HepG2 (cell line): Measurements from ENCODE around the gene C22orf15. TPM values are rescaled to one million over a fixed set of nuclear protein-coding genes. Genes with fewer than 3 reads are reported as not detected.

Source experiments
- ATAC-seq: fragments of 200-7000 bp; cut with Tn5 transposase; 3 replicates; pipeline ENCODE4 v1.9.1; 2020; ENCODE audit warnings: mild to moderate bottlenecking, moderate library complexity
- BruUV-seq: library from RNA; stranded (reverse); fragments of 400-500 nt; replicated peaks from 2 replicates; lab custom pipeline; 2021; lab: Mats Ljungman, UMichigan
- CTCF ChIA-PET: fragments of 300-600 bp; formaldehyde crosslinking; extraction: SDS; loops from one replicate; lab custom pipeline; 2021; ENCODE audit warnings: low total read pairs, inconsistent platforms, low intra/inter-chr PET ratio; lab: Yijun Ruan, JAX
- POLR2A ChIA-PET: fragments of 350-600 bp; sonication (Branson Sonifier 250); formaldehyde crosslinking; loops from one replicate; lab custom pipeline; 2020; ENCODE audit warnings: antibody characterized with exemption, inconsistent platforms; lab: Yijun Ruan, JAX
- DNase-seq: peaks from one replicate; pipeline ENCODE4 v3.0.0-alpha.2; 2015; ENCODE audit warnings: low spot score
- FAIRE-seq: peaks from 3 replicates; lab custom pipeline; 2011; peaks lifted over from hg19 to GRCh38; lab: Jason Lieb, UNC
- H2AFZ ChIP-seq: one replicate; pipeline ENCODE4 v1.6.1; 2011; ENCODE audit warnings: low read length, inconsistent platforms
- H3K27ac ChIP-seq: fragments of 300-600 bp; 3 replicates; pipeline ENCODE4 v1.8.0; 2011; ENCODE audit warnings: mixed run types, mild to moderate bottlenecking, mixed read lengths, low read length, inconsistent platforms; ENCODE audit not compliant: insufficient read depth; ENCODE audit errors: extremely low read length
- H3K27me3 ChIP-seq, 2 experiments: fragments of 200-600 bp in 1 of 2; 2 replicates in 1 of 2; 3 replicates in 1 of 2; pipeline versions ENCODE4 v1.6.0 to v1.8.0; 2011; ENCODE audit warnings: low read length in 2 of 2, mild to moderate bottlenecking in 2 of 2, moderate library complexity in 2 of 2, inconsistent platforms in 1 of 2; ENCODE audit not compliant: insufficient read depth in 2 of 2, control insufficient read depth in 1 of 2
- H3K36me3 ChIP-seq, 2 experiments: fragments of 200-600 bp in 1 of 2; replicated peaks in 1 of 2; 2 replicates in 1 of 2; 3 replicates in 1 of 2; pipeline versions ENCODE4 v1.5.1 to v1.8.0; 2011; ENCODE audit warnings: low read length in 2 of 2, inconsistent platforms in 1 of 2; ENCODE audit not compliant: insufficient read depth in 2 of 2, control insufficient read depth in 1 of 2
- H3K4me1 ChIP-seq: 2 replicates; pipeline ENCODE4 v1.5.1; 2012; ENCODE audit warnings: low read length, inconsistent platforms; ENCODE audit not compliant: insufficient read depth
- H3K4me2 ChIP-seq: 2 replicates; pipeline ENCODE4 v1.6.0; 2011; ENCODE audit warnings: low read depth, low read length, inconsistent platforms
- H3K4me3 ChIP-seq, 3 experiments: fragments of 200-600 bp in 1 of 3; sonication (generic), shearing (Covaris generic) in 1 of 3; replicated peaks in 1 of 3; 2 replicates each; pipeline ENCODE4 v1.5.1; 2011 to 2016; ENCODE audit warnings: low read length in 3 of 3, inconsistent platforms in 2 of 3, low read depth in 2 of 3, mild to moderate bottlenecking in 2 of 3, control low read depth in 1 of 3, mixed read lengths in 1 of 3; ENCODE audit not compliant: insufficient read depth in 1 of 3
- H3K79me2 ChIP-seq: one replicate; pipeline ENCODE4 v1.6.1; 2011; ENCODE audit warnings: low read length, inconsistent platforms; ENCODE audit not compliant: insufficient read depth
- H3K9ac ChIP-seq: 2 replicates; pipeline ENCODE4 v1.6.0; 2011; ENCODE audit warnings: mild to moderate bottlenecking, low read depth, low read length, inconsistent platforms; ENCODE audit not compliant: insufficient read depth
- H3K9me3 ChIP-seq: 2 replicates; pipeline ENCODE4 v1.5.1; 2012; ENCODE audit warnings: mild to moderate bottlenecking, low read length
- H4K20me1 ChIP-seq: 2 replicates; pipeline ENCODE4 v1.6.0; 2011; ENCODE audit warnings: inconsistent platforms, mild to moderate bottlenecking, low read length, moderate library complexity; ENCODE audit not compliant: insufficient read depth
- ATF1 ChIP-seq: IDR thresholded peaks from 2 replicates; pipeline ENCODE4 v1.6.1; 2016; ENCODE audit warnings: mild to moderate bottlenecking, control low read depth
- ETV5 ChIP-seq: IDR thresholded peaks from 2 replicates; pipeline ENCODE4 v1.6.1; 2018; ENCODE audit warnings: missing biosample characterization, missing genetic modification reagents, inconsistent platforms, borderline replicate concordance
- GTF2F1 ChIP-seq: fragments of 150-350 bp; IDR thresholded peaks from 2 replicates; pipeline ENCODE4 v1.6.1; 2014; ENCODE audit warnings: low read length
- JUNB ChIP-seq: sonication (generic); formaldehyde crosslinking; IDR thresholded peaks from 2 replicates; pipeline ENCODE4 v1.8.0; 2022; ENCODE audit warnings: missing genetic modification reagents, mild to moderate bottlenecking, borderline replicate concordance
- KDM3A ChIP-seq: IDR thresholded peaks from 2 replicates; pipeline ENCODE4 v1.6.1; 2018; ENCODE audit warnings: low read depth, missing compliant biosample characterization
- NFYB ChIP-seq: sonication (generic); formaldehyde crosslinking; IDR thresholded peaks from 2 replicates; pipeline ENCODE4 v1.4.0; 2020; ENCODE audit warnings: missing genetic modification reagents
- POGK ChIP-seq: sonication (generic); formaldehyde crosslinking; conservative IDR thresholded peaks from 2 replicates; pipeline ENCODE4 v1.8.0; 2022; ENCODE audit warnings: mild to moderate bottlenecking, moderate library complexity, missing genetic modification reagents
- RORA ChIP-seq: sonication (generic); formaldehyde crosslinking; IDR thresholded peaks from 2 replicates; pipeline ENCODE4 v1.5.0; 2020; ENCODE audit warnings: mild to moderate bottlenecking, missing genetic modification reagents, moderate library complexity
- SMC3 ChIP-seq: IDR thresholded peaks from 2 replicates; pipeline ENCODE4 v1.6.1; 2011; ENCODE audit warnings: low read length, improper control_type of control experiment
- STAT5B ChIP-seq: sonication (generic); formaldehyde crosslinking; IDR thresholded peaks from 2 replicates; pipeline ENCODE4 v1.4.0; 2020; ENCODE audit warnings: missing genetic modification reagents
- ZFAT ChIP-seq: sonication (generic); formaldehyde crosslinking; conservative IDR thresholded peaks from 2 replicates; pipeline ENCODE4 v1.8.1; 2023; ENCODE audit warnings: missing genetic modification reagents, inconsistent platforms
- ZNF335 ChIP-seq: sonication (generic); formaldehyde crosslinking; IDR thresholded peaks from 2 replicates; pipeline ENCODE4 v1.4.0; 2020; ENCODE audit warnings: missing genetic modification reagents
- ZNF547 ChIP-seq: sonication (generic); formaldehyde crosslinking; IDR thresholded peaks from 2 replicates; pipeline ENCODE4 v1.5.1; 2020; ENCODE audit warnings: mild to moderate bottlenecking, missing genetic modification reagents
- ZNF619 ChIP-seq: sonication (generic); formaldehyde crosslinking; IDR thresholded peaks from 2 replicates; pipeline ENCODE4 v1.4.0; 2020; ENCODE audit warnings: mild to moderate bottlenecking, missing genetic modification reagents
- ZNF644 ChIP-seq: IDR thresholded peaks from 2 replicates; pipeline ENCODE4 v1.6.1; 2016; ENCODE audit warnings: low read depth
- ZNF777 ChIP-seq: sonication (generic); formaldehyde crosslinking; IDR thresholded peaks from 2 replicates; pipeline ENCODE4 v1.4.0; 2020; ENCODE audit warnings: missing genetic modification reagents
- whole genome bisulfite sequencing: methylation state at CpG from one replicate; pipeline ENCODE4 v1.1.6; 2017; ENCODE audit warnings: low lambda C conversion rate; 5-methylcytosine and 5-hydroxymethylcytosine counted together
- in situ Hi-C: cut with HindIII; loops from 2 replicates; pipeline ENCODE4 v1.10.0; 2017; ENCODE audit warnings: low pct_unique_long_range_greater_than_20kb; ENCODE audit not compliant: extremely low pct_ligation_motif_present
- intact Hi-C: fragments of 100-400 bp; cut with micrococcal nuclease; formaldehyde crosslinking; loops from one replicate; pipeline ENCODE4 v1.10.0; 2022; ENCODE audit not compliant: unreplicated experiment
- polyA plus RNA-seq, 8 experiments: library from polyadenylated mRNA; depleted of rRNA in 3 of 8; stranded (reverse) in 7 of 8; unstranded in 1 of 8; fragments of >200 nt; fragmentation: Illumina TruSeq in 4 of 8; extraction: Trizol in 4 of 8; gene quantifications; 2 replicates each; pipeline versions ENCODE4 v1.2.1 to v1.2.3, GENCODE V29; 2011 to 2016; ENCODE audit warnings: low read depth in 4 of 8, missing spikeins in 1 of 8, mixed read lengths in 1 of 8; ENCODE audit not compliant: insufficient read depth in 1 of 8
- total RNA-seq, 5 experiments: library from RNA; depleted of rRNA; stranded (reverse); fragments of >200 nt; fragmentation: Illumina TruSeq; extraction: Trizol; gene quantifications; 2 replicates each; pipeline ENCODE4 v1.2.3, GENCODE V29; 2016; ENCODE audit warnings: low read depth in 1 of 5
- TF ChIP-seq, protein P1 (sequence below): sonication (generic); formaldehyde crosslinking; IDR thresholded peaks from 2 replicates; pipeline ENCODE4 v1.4.0; 2020; ENCODE audit warnings: missing genetic modification reagents
- TF ChIP-seq, protein P2 (sequence below): sonication (generic); formaldehyde crosslinking; IDR thresholded peaks from 2 replicates; pipeline ENCODE4 v1.5.0; 2020; ENCODE audit warnings: mild to moderate bottlenecking, missing genetic modification reagents
- TF ChIP-seq, protein P3 (sequence below): sonication (generic); formaldehyde crosslinking; IDR thresholded peaks from 2 replicates; pipeline ENCODE4 v1.8.0; 2022; ENCODE audit warnings: missing genetic modification reagents, low read depth, mild to moderate bottlenecking, borderline replicate concordance

The C22orf15 gene
- total and polyA plus RNA-seq, 2 of the 13 experiments (the other 11 are each of a cell fraction or from before 2014, with no cell fraction given): not detected

GRCh38 chr22:23713696-23714595 is 48.8 kb upstream of the C22orf15 start:
- no peak for ATAC-seq
- H2AFZ ChIP-seq: no peak overlapping the region
- no peak overlapping the region for H3K4me3 ChIP-seq
- in situ Hi-C loops (no loop called here), intact Hi-C loops (no loop called here)
- no peak overlapping the region for H3K9ac ChIP-seq
- peaks cover 6% of the 10 kb centered on the region for H3K79me2 ChIP-seq
- no peak overlapping the region for H3K4me2 ChIP-seq
- TF ChIP-seq ZNF335 (CRISPR knock-in tag) (no peak), ETV5 (CRISPR knock-in tag) (no peak), RORA (no peak), JUNB (no peak), GTF2F1 (no peak), ZNF619 (CRISPR knock-in tag) (no peak), ZNF777 (CRISPR knock-in tag) (no peak), KDM3A (CRISPR knock-in tag) (no peak), ATF1 (CRISPR knock-in tag) (no peak), ZFAT (CRISPR knock-in tag) (no peak), STAT5B (CRISPR knock-in tag) (no peak), POGK (CRISPR knock-in tag) (no peak), SMC3 (no peak), ZNF547 (no peak), ZNF644 (CRISPR knock-in tag) (no peak), NFYB (CRISPR knock-in tag) (no peak)
- TF ChIP-seq, protein P1, sequence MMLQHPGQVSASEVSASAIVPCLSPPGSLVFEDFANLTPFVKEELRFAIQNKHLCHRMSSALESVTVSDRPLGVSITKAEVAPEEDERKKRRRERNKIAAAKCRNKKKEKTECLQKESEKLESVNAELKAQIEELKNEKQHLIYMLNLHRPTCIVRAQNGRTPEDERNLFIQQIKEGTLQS (CRISPR knock-in tag): no peak
- TF ChIP-seq, protein P2, sequence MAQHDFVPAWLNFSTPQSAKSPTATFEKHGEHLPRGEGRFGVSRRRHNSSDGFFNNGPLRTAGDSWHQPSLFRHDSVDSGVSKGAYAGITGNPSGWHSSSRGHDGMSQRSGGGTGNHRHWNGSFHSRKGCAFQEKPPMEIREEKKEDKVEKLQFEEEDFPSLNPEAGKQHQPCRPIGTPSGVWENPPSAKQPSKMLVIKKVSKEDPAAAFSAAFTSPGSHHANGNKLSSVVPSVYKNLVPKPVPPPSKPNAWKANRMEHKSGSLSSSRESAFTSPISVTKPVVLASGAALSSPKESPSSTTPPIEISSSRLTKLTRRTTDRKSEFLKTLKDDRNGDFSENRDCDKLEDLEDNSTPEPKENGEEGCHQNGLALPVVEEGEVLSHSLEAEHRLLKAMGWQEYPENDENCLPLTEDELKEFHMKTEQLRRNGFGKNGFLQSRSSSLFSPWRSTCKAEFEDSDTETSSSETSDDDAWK (CRISPR knock-in tag): no peak
- TF ChIP-seq, protein P3, sequence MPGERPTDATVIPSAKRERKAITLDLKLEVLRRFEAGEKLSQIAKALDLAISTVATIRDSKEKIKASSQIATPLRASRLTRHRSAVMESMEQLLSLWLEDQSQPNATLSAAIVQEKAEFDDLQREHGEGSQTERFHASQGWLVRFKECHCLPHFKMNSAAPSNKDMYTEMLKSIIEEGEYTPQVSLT: no peak
- no TSS peak for BruUV-seq
- H3K4me1 ChIP-seq: peaks cover 24% of the 10 kb centered on the region
- H3K36me3 ChIP-seq: peaks cover 5 to 36% of the 10 kb centered on the region in 2 experiments; a peak in 4 of 5 replicates
- H3K27ac ChIP-seq: no peak overlapping the region
- POLR2A ChIA-PET: no interaction called here
- FAIRE-seq: no peak
- H4K20me1 ChIP-seq: no peaks in the 10 kb centered on the region
- CTCF ChIA-PET: no interaction called here
- 90% methylated on average over 26 of the region's 28 CpGs for WGBS
- no peaks in the 10 kb centered on the region for H3K27me3 ChIP-seq
- DNase-seq: no peak
- no peaks in the 10 kb centered on the region for H3K9me3 ChIP-seq
